GM23338 (cell line): ENCODE measurements around the gene APBA1.

Source experiments
- CREB1 ChIP-seq: fragments of 250-450 bp; sonication (Bioruptor Pico); IDR thresholded peaks from 2 replicates; pipeline ENCODE4 v1.5.0; 2020; ENCODE audit warnings: low read depth, mild to moderate bottlenecking, moderate library complexity
- ETS1 ChIP-seq: IDR thresholded peaks from 2 replicates; pipeline ENCODE4 v1.6.1; 2016; ENCODE audit warnings: antibody characterized with exemption
- EZH2 ChIP-seq: fragments of 200-600 bp; sonication (generic); IDR thresholded peaks from one replicate; pipeline ENCODE4 v1.8.0; 2017; ENCODE audit warnings: antibody characterized with exemption, mild to moderate bottlenecking, low read depth; ENCODE audit not compliant: unreplicated experiment
- EZH2phosphoT487 ChIP-seq: fragments of 200-600 bp; sonication (generic); IDR thresholded peaks from one replicate; pipeline ENCODE4 v1.8.1; 2018; ENCODE audit warnings: antibody characterized with exemption; ENCODE audit not compliant: unreplicated experiment
- NANOG ChIP-seq: IDR thresholded peaks from 2 replicates; pipeline ENCODE4 v1.6.1; 2016; ENCODE audit warnings: antibody characterized with exemption, borderline replicate concordance
- POLR2AphosphoS5 ChIP-seq: IDR thresholded peaks from 2 replicates; pipeline ENCODE4 v1.6.1; 2016; ENCODE audit warnings: antibody characterized with exemption, low read depth
- ZNF114 ChIP-seq: fragments of 250-450 bp; sonication (Bioruptor Pico); IDR thresholded peaks from 2 replicates; pipeline ENCODE4 v1.5.0; 2020; ENCODE audit warnings: mild to moderate bottlenecking, moderate library complexity
- TF ChIP-seq, protein P1 (sequence below), 2 experiments: fragments of 200-600 bp in 1 of 2; sonication (generic) in 1 of 2; conservative IDR thresholded peaks; 2 replicates each; pipeline versions ENCODE4 v1.5.1 to v1.6.1; 2016 to 2017; ENCODE audit warnings: antibody characterized with exemption in 2 of 2, low read depth in 2 of 2, mild to moderate bottlenecking in 2 of 2, moderate library complexity in 1 of 2
- TF ChIP-seq, protein P2 (sequence below): IDR thresholded peaks from one replicate; pipeline ENCODE4 v1.6.1; 2018; ENCODE audit warnings: antibody characterized with exemption; ENCODE audit not compliant: unreplicated experiment

DNA sequence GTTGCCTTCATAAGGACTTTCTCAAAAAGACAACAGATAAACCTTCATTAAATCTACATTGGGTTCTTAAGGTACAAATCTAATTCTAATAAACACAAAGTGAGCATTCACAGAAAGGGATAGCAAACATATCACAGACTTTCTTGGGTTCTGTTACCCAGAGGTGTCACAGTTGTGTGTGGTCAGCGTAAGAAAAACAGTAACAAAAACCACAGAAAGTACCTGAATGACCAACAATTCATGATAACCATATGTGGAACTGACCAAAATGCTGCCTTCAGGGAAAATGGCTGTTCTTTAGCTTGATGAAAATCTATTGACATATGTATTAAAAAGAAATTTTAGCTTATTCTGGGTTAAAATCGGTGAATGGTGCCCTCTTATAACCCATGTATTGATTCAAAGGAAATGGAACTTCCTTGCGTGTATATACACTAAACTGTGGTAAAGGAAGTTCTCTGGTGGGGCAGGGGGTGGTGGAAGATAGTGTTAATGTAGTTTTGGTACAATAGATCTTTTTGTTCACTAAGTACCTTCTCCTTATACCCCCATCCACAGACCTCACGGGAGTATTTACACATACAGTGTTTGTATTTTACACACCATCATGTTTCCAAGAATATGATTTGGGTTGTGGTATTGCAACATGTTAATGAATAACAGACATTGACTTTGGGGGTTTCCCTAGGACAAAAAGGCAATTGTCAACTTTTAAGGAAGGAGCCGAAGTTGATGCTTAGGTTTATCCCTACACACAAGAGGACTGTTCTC is 152.5 kb downstream of the APBA1 start:
- TF ChIP-seq, protein P1, sequence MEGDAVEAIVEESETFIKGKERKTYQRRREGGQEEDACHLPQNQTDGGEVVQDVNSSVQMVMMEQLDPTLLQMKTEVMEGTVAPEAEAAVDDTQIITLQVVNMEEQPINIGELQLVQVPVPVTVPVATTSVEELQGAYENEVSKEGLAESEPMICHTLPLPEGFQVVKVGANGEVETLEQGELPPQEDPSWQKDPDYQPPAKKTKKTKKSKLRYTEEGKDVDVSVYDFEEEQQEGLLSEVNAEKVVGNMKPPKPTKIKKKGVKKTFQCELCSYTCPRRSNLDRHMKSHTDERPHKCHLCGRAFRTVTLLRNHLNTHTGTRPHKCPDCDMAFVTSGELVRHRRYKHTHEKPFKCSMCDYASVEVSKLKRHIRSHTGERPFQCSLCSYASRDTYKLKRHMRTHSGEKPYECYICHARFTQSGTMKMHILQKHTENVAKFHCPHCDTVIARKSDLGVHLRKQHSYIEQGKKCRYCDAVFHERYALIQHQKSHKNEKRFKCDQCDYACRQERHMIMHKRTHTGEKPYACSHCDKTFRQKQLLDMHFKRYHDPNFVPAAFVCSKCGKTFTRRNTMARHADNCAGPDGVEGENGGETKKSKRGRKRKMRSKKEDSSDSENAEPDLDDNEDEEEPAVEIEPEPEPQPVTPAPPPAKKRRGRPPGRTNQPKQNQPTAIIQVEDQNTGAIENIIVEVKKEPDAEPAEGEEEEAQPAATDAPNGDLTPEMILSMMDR (conservative IDR thresholded peaks at IDR 0.05; ENCODE audit: low read depth in 2 of 2): no peak
- TF ChIP-seq EZH2phosphoT487 (no peak), POLR2AphosphoS5 (no peak), NANOG (no peak), CREB1 (CRISPR knock-in tag) (no peak), EZH2 (no peak), ZNF114 (CRISPR knock-in tag) (no peak), ETS1 (no peak)
- TF ChIP-seq, protein P2, sequence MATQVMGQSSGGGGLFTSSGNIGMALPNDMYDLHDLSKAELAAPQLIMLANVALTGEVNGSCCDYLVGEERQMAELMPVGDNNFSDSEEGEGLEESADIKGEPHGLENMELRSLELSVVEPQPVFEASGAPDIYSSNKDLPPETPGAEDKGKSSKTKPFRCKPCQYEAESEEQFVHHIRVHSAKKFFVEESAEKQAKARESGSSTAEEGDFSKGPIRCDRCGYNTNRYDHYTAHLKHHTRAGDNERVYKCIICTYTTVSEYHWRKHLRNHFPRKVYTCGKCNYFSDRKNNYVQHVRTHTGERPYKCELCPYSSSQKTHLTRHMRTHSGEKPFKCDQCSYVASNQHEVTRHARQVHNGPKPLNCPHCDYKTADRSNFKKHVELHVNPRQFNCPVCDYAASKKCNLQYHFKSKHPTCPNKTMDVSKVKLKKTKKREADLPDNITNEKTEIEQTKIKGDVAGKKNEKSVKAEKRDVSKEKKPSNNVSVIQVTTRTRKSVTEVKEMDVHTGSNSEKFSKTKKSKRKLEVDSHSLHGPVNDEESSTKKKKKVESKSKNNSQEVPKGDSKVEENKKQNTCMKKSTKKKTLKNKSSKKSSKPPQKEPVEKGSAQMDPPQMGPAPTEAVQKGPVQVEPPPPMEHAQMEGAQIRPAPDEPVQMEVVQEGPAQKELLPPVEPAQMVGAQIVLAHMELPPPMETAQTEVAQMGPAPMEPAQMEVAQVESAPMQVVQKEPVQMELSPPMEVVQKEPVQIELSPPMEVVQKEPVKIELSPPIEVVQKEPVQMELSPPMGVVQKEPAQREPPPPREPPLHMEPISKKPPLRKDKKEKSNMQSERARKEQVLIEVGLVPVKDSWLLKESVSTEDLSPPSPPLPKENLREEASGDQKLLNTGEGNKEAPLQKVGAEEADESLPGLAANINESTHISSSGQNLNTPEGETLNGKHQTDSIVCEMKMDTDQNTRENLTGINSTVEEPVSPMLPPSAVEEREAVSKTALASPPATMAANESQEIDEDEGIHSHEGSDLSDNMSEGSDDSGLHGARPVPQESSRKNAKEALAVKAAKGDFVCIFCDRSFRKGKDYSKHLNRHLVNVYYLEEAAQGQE: no peak
